A549 (cell line): ENCODE measurements around the gene CD34.

Source experiments
- CHD2 ChIP-seq: fragments of 150-350 bp; IDR thresholded peaks from 2 replicates; pipeline ENCODE4 v1.6.1; 2014; ENCODE audit warnings: low read length; ENCODE audit not compliant: partially characterized antibody
- FOSL2 ChIP-seq, 2 experiments: fragments of 450-650 bp in 1 of 2; fragments of >200 bp in 1 of 2; sonication (Bioruptor Twin) in 1 of 2; formaldehyde crosslinking; IDR thresholded peaks; 2 replicates each; pipeline versions ENCODE4 v1.5.0 to v1.6.1; 2016 to 2020; ENCODE audit warnings: mild to moderate bottlenecking in 1 of 2, moderate library complexity in 1 of 2
- HDAC2 ChIP-seq: fragments of 200-600 bp; sonication (generic); IDR thresholded peaks from 2 replicates; pipeline ENCODE4 v1.6.1; 2016
- HOXB13 ChIP-seq: fragments of 250-450 bp; sonication (Bioruptor Pico); IDR thresholded peaks from 2 replicates; pipeline ENCODE4 v1.5.0; 2020; ENCODE audit warnings: low read depth, mild to moderate bottlenecking, moderate library complexity
- POLR2A ChIP-seq: IDR thresholded peaks from 2 replicates; pipeline ENCODE4 v1.6.1; 2012; ENCODE audit warnings: mild to moderate bottlenecking, low read length
- POLR2AphosphoS2 ChIP-seq: conservative IDR thresholded peaks from 2 replicates; pipeline ENCODE4 v1.6.1; 2012; ENCODE audit warnings: low read length, improper control_type of control experiment, inconsistent platforms
- RAD21 ChIP-seq, 2 experiments: fragments of >200 bp in 1 of 2; sonication (Bioruptor Twin) in 1 of 2; formaldehyde crosslinking in 1 of 2; IDR thresholded peaks in 1 of 2; conservative IDR thresholded peaks in 1 of 2; 2 replicates in 1 of 2; 3 replicates in 1 of 2; pipeline ENCODE4 v1.6.1; 2012 to 2018; ENCODE audit warnings: inconsistent platforms in 1 of 2
- RCOR1 ChIP-seq: fragments of 150-350 bp; IDR thresholded peaks from 2 replicates; pipeline ENCODE4 v1.6.1; 2014; ENCODE audit warnings: antibody characterized with exemption, low read length, low read depth
- TF ChIP-seq, protein P1 (sequence below): IDR thresholded peaks from 2 replicates; pipeline ENCODE4 v1.6.1; 2012
- TF ChIP-seq, protein P2 (sequence below): fragments of >200 bp; sonication (Bioruptor Twin); formaldehyde crosslinking; IDR thresholded peaks from 3 replicates; pipeline ENCODE4 v1.5.1; 2016
- TF ChIP-seq, protein P3 (sequence below): fragments of >200 bp; sonication (Bioruptor Twin); formaldehyde crosslinking; IDR thresholded peaks from 2 replicates; pipeline ENCODE4 v1.6.1; 2016
- TF ChIP-seq, protein P4 (sequence below): fragments of 200-600 bp; sonication (generic); IDR thresholded peaks from 2 replicates; pipeline ENCODE4 v1.6.1; 2016; ENCODE audit warnings: antibody characterized with exemption, mild to moderate bottlenecking, moderate library complexity

DNA sequence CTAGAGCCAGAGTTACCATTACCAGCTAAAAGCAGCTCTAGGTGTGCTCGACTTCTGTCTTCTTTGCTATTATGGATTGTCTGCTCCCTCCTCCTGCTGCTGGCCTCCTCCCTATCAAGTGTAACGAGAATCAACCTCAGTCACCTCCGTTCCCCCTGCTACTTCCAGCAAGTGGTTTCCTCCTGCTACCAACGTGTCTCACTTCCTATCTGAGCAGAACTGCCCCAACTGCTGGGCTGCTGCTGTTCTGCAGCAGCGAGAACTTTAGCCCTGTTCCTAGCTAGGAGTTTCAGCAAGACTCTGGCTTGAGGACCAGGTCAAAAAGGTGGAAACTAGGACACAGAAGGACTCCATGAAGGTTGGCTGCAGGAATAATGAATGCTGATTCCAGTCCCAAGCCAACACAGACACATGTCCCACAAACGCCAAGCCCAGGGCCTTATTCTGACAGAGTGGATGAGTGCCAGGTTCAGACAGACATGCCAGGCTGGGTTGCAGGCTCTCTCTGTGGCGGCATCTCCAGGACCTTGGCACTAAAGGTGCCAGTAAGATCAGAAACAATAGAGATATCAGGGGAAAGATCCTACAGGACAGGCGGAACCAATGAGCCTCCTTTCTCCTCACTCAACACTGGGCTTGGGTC, 46.9 kb downstream of the CD34 start:
- TF ChIP-seq, protein P1, sequence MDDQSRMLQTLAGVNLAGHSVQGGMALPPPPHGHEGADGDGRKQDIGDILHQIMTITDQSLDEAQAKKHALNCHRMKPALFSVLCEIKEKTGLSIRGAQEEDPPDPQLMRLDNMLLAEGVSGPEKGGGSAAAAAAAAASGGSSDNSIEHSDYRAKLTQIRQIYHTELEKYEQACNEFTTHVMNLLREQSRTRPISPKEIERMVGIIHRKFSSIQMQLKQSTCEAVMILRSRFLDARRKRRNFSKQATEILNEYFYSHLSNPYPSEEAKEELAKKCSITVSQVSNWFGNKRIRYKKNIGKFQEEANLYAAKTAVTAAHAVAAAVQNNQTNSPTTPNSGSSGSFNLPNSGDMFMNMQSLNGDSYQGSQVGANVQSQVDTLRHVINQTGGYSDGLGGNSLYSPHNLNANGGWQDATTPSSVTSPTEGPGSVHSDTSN, result no peak
- TF ChIP-seq POLR2A, result no peak
- no peak for TF ChIP-seq FOSL2 (IDR thresholded peaks at IDR 0.05)
- TF ChIP-seq FOSL2 (CRISPR knock-in tag; IDR thresholded peaks at IDR 0.05), result no peak
- TF ChIP-seq, protein P2, sequence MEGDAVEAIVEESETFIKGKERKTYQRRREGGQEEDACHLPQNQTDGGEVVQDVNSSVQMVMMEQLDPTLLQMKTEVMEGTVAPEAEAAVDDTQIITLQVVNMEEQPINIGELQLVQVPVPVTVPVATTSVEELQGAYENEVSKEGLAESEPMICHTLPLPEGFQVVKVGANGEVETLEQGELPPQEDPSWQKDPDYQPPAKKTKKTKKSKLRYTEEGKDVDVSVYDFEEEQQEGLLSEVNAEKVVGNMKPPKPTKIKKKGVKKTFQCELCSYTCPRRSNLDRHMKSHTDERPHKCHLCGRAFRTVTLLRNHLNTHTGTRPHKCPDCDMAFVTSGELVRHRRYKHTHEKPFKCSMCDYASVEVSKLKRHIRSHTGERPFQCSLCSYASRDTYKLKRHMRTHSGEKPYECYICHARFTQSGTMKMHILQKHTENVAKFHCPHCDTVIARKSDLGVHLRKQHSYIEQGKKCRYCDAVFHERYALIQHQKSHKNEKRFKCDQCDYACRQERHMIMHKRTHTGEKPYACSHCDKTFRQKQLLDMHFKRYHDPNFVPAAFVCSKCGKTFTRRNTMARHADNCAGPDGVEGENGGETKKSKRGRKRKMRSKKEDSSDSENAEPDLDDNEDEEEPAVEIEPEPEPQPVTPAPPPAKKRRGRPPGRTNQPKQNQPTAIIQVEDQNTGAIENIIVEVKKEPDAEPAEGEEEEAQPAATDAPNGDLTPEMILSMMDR, result no peak
- no peak for TF ChIP-seq HOXB13 (CRISPR knock-in tag)
- no peak for TF ChIP-seq RAD21 (conservative IDR thresholded peaks at IDR 0.05 in 1 of 2, IDR thresholded peaks at IDR 0.05 in 1 of 2)
- TF ChIP-seq HDAC2, result no peak
- TF ChIP-seq, protein P3, sequence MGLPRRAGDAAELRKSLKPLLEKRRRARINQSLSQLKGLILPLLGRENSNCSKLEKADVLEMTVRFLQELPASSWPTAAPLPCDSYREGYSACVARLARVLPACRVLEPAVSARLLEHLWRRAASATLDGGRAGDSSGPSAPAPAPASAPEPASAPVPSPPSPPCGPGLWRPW, result no peak
- no peak for TF ChIP-seq POLR2AphosphoS2
- no peak for TF ChIP-seq CHD2
- TF ChIP-seq, protein P4, sequence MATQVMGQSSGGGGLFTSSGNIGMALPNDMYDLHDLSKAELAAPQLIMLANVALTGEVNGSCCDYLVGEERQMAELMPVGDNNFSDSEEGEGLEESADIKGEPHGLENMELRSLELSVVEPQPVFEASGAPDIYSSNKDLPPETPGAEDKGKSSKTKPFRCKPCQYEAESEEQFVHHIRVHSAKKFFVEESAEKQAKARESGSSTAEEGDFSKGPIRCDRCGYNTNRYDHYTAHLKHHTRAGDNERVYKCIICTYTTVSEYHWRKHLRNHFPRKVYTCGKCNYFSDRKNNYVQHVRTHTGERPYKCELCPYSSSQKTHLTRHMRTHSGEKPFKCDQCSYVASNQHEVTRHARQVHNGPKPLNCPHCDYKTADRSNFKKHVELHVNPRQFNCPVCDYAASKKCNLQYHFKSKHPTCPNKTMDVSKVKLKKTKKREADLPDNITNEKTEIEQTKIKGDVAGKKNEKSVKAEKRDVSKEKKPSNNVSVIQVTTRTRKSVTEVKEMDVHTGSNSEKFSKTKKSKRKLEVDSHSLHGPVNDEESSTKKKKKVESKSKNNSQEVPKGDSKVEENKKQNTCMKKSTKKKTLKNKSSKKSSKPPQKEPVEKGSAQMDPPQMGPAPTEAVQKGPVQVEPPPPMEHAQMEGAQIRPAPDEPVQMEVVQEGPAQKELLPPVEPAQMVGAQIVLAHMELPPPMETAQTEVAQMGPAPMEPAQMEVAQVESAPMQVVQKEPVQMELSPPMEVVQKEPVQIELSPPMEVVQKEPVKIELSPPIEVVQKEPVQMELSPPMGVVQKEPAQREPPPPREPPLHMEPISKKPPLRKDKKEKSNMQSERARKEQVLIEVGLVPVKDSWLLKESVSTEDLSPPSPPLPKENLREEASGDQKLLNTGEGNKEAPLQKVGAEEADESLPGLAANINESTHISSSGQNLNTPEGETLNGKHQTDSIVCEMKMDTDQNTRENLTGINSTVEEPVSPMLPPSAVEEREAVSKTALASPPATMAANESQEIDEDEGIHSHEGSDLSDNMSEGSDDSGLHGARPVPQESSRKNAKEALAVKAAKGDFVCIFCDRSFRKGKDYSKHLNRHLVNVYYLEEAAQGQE, result no peak
- no peak for TF ChIP-seq RCOR1
